ENCODE measurements around the gene FRRS1L. TPM values are rescaled to one million over a fixed set of nuclear protein-coding genes. Genes with fewer than 3 reads are reported as not detected.

FRRS1L gene
- total RNA-seq, 1 donor from 2014 or later, result 0.03 TPM

- Mint-ChIP-seq H3K36me3 (ENCODE audit: low read depth, unreplicated experiment) (no peaks in the 10 kb centered on the region), H3K27ac (ENCODE audit: unreplicated experiment) (no peak overlapping the region), H3K4me3 (ENCODE audit: unreplicated experiment) (no peak overlapping the region), H3K4me1 (ENCODE audit: unreplicated experiment) (peaks cover 16% of the 10 kb centered on the region), H3K27me3 (ENCODE audit: unreplicated experiment) (no peaks in the 10 kb centered on the region), H3K9me3 (ENCODE audit: unreplicated experiment) (no peaks in the 10 kb centered on the region)
- TF ChIP-seq, protein P1, sequence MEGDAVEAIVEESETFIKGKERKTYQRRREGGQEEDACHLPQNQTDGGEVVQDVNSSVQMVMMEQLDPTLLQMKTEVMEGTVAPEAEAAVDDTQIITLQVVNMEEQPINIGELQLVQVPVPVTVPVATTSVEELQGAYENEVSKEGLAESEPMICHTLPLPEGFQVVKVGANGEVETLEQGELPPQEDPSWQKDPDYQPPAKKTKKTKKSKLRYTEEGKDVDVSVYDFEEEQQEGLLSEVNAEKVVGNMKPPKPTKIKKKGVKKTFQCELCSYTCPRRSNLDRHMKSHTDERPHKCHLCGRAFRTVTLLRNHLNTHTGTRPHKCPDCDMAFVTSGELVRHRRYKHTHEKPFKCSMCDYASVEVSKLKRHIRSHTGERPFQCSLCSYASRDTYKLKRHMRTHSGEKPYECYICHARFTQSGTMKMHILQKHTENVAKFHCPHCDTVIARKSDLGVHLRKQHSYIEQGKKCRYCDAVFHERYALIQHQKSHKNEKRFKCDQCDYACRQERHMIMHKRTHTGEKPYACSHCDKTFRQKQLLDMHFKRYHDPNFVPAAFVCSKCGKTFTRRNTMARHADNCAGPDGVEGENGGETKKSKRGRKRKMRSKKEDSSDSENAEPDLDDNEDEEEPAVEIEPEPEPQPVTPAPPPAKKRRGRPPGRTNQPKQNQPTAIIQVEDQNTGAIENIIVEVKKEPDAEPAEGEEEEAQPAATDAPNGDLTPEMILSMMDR (IDR thresholded peaks at IDR 0.05; ENCODE audit: unreplicated experiment), result no peak
- DNase-seq (ENCODE audit: low spot score), result no peak
Observed at GRCh38 chr9:109094268-109094667, 72.8 kb downstream of the FRRS1L start.

GRCh38 chr9:109092587-109092986 lies 74.5 kb downstream of the FRRS1L start:
- Mint-ChIP-seq H3K9me3 (ENCODE audit: unreplicated experiment) (no peaks in the 10 kb centered on the region), H3K4me3 (ENCODE audit: unreplicated experiment) (no peak overlapping the region), H3K4me1 (ENCODE audit: unreplicated experiment) (peaks cover 5% of the 10 kb centered on the region), H3K36me3 (ENCODE audit: low read depth, unreplicated experiment) (no peaks in the 10 kb centered on the region), H3K27me3 (ENCODE audit: unreplicated experiment) (no peaks in the 10 kb centered on the region), H3K27ac (ENCODE audit: unreplicated experiment) (peak overlapping the region; percentile 0)
- TF ChIP-seq, protein P1 (IDR thresholded peaks at IDR 0.05; ENCODE audit: unreplicated experiment), result no peak
- DNase-seq (ENCODE audit: low spot score), result no peak

GRCh38 chr9:109092051-109092580 lies 74.9 kb downstream of the FRRS1L start:
- no peak overlapping the region for H3K4me3 Mint-ChIP-seq (ENCODE audit: unreplicated experiment)
- no peak for DNase-seq (ENCODE audit: low spot score)
- no peak overlapping the region for H3K27ac Mint-ChIP-seq (ENCODE audit: unreplicated experiment)
- no peaks in the 10 kb centered on the region for H3K27me3 Mint-ChIP-seq (ENCODE audit: unreplicated experiment)
- TF ChIP-seq, protein P1 (IDR thresholded peaks at IDR 0.05; ENCODE audit: unreplicated experiment), result no peak
- no peaks in the 10 kb centered on the region for H3K9me3 Mint-ChIP-seq (ENCODE audit: unreplicated experiment)
- peaks cover 5% of the 10 kb centered on the region for H3K4me1 Mint-ChIP-seq (ENCODE audit: unreplicated experiment)
- H3K36me3 Mint-ChIP-seq (ENCODE audit: low read depth, unreplicated experiment), result no peaks in the 10 kb centered on the region

DNA sequence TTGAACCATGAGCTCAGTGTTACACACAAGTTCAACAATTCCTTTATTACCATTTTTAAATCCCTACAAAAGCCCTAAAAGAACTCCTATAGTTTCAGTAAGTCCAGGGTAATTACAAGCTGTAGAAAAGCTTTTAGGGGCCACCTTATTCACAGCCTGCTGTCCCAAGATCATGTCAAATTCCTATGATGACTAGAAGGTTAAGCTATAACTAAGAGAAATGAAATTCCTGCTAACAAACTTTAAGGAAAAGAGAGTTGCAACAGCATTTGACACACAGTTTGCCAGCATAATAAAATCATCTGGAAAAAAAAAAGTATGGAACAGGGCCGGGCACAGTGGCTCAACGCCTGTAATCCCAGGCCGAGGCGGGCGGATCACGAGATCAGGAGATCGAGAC lies 78.8 kb downstream of the FRRS1L start:
- H3K27ac Mint-ChIP-seq (ENCODE audit: unreplicated experiment), result no peak overlapping the region
- peaks cover 7% of the 10 kb centered on the region for H3K4me1 Mint-ChIP-seq (ENCODE audit: unreplicated experiment)
- no peaks in the 10 kb centered on the region for H3K27me3 Mint-ChIP-seq (ENCODE audit: unreplicated experiment)
- no peak for DNase-seq (ENCODE audit: low spot score)
- TF ChIP-seq, protein P1 (IDR thresholded peaks at IDR 0.05; ENCODE audit: unreplicated experiment), result no peak
- H3K36me3 Mint-ChIP-seq (ENCODE audit: low read depth, unreplicated experiment), result no peaks in the 10 kb centered on the region
- H3K9me3 Mint-ChIP-seq (ENCODE audit: unreplicated experiment), result no peaks in the 10 kb centered on the region
- no peak overlapping the region for H3K4me3 Mint-ChIP-seq (ENCODE audit: unreplicated experiment)

GRCh38 chr9:109087795-109088194 lies 79.3 kb downstream of the FRRS1L start:
- H3K27me3 Mint-ChIP-seq (ENCODE audit: unreplicated experiment), result no peaks in the 10 kb centered on the region

More at GRCh38 chr9:109087795-109088194, 79.3 kb downstream of the FRRS1L start:
- Mint-ChIP-seq H3K27ac (ENCODE audit: unreplicated experiment) (no peak overlapping the region), H3K4me1 (ENCODE audit: unreplicated experiment) (peaks cover 11% of the 10 kb centered on the region), H3K9me3 (ENCODE audit: unreplicated experiment) (no peaks in the 10 kb centered on the region), H3K4me3 (ENCODE audit: unreplicated experiment) (no peak overlapping the region), H3K36me3 (ENCODE audit: low read depth, unreplicated experiment) (no peaks in the 10 kb centered on the region)
- DNase-seq (ENCODE audit: low spot score), result no peak
- TF ChIP-seq, protein P1 (IDR thresholded peaks at IDR 0.05; ENCODE audit: unreplicated experiment), result no peak
